ENCODE data around the gene CCNG2. TPM values are rescaled to one million over a fixed set of nuclear protein-coding genes. Genes with fewer than 3 reads are reported as not detected.

CCNG2 gene
- total and polyA plus RNA-seq, 9 of the 15 experiments (the other 6 are each of a cell fraction or from before 2014, with no cell fraction given) = 0.49 to 6.6 (median 2.9) TPM

- TF ChIP-seq ERF (CRISPR knock-in tag; IDR thresholded peaks at IDR 0.05) (no peak), NR4A1 (CRISPR knock-in tag; IDR thresholded peaks at IDR 0.05) (no peak), NR4A1 (tag; IDR thresholded peaks at IDR 0.05) (0 out of 2 replicates have a peak, but pooled peaks have one; percentile 47), ZNF224 (CRISPR knock-in tag; IDR thresholded peaks at IDR 0.05) (no peak), ETV1 (tag; conservative IDR thresholded peaks at IDR 0.05; ENCODE audit: low read depth) (0 out of 2 replicates have a peak, but pooled peaks have one; percentile 25), SMARCE1 (IDR thresholded peaks at IDR 0.05) (peak; percentile 74; the same call in 1 of the 2 replicates), RBM25 (IDR thresholded peaks at IDR 0.05; ENCODE audit: low read depth, low read length, severe bottlenecking) (no peak), GATA2 (CRISPR knock-in tag; IDR thresholded peaks at IDR 0.05) (peak; percentile 50), NRF1 (conservative IDR thresholded peaks at IDR 0.05 in 1 of 2, IDR thresholded peaks at IDR 0.05 in 1 of 2) (no peak), ATF7 (IDR thresholded peaks at IDR 0.05) (0 out of 2 replicates have a peak, but pooled peaks have one; percentile 10), HCFC1 (IDR thresholded peaks at IDR 0.05; ENCODE audit: low read depth, low read length) (no peak), HDAC1 (IDR thresholded peaks at IDR 0.05) (no peak)
- TF ChIP-seq, protein P1, sequence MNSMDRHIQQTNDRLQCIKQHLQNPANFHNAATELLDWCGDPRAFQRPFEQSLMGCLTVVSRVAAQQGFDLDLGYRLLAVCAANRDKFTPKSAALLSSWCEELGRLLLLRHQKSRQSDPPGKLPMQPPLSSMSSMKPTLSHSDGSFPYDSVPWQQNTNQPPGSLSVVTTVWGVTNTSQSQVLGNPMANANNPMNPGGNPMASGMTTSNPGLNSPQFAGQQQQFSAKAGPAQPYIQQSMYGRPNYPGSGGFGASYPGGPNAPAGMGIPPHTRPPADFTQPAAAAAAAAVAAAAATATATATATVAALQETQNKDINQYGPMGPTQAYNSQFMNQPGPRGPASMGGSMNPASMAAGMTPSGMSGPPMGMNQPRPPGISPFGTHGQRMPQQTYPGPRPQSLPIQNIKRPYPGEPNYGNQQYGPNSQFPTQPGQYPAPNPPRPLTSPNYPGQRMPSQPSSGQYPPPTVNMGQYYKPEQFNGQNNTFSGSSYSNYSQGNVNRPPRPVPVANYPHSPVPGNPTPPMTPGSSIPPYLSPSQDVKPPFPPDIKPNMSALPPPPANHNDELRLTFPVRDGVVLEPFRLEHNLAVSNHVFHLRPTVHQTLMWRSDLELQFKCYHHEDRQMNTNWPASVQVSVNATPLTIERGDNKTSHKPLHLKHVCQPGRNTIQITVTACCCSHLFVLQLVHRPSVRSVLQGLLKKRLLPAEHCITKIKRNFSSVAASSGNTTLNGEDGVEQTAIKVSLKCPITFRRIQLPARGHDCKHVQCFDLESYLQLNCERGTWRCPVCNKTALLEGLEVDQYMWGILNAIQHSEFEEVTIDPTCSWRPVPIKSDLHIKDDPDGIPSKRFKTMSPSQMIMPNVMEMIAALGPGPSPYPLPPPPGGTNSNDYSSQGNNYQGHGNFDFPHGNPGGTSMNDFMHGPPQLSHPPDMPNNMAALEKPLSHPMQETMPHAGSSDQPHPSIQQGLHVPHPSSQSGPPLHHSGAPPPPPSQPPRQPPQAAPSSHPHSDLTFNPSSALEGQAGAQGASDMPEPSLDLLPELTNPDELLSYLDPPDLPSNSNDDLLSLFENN (IDR thresholded peaks at IDR 0.05; ENCODE audit: low read depth in 2 of 2, low read length in 2 of 2) = no peak
- TF ChIP-seq, protein P2, sequence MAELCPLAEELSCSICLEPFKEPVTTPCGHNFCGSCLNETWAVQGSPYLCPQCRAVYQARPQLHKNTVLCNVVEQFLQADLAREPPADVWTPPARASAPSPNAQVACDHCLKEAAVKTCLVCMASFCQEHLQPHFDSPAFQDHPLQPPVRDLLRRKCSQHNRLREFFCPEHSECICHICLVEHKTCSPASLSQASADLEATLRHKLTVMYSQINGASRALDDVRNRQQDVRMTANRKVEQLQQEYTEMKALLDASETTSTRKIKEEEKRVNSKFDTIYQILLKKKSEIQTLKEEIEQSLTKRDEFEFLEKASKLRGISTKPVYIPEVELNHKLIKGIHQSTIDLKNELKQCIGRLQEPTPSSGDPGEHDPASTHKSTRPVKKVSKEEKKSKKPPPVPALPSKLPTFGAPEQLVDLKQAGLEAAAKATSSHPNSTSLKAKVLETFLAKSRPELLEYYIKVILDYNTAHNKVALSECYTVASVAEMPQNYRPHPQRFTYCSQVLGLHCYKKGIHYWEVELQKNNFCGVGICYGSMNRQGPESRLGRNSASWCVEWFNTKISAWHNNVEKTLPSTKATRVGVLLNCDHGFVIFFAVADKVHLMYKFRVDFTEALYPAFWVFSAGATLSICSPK (IDR thresholded peaks at IDR 0.05; ENCODE audit: borderline replicate concordance) = no peak
- TF ChIP-seq, protein P3, sequence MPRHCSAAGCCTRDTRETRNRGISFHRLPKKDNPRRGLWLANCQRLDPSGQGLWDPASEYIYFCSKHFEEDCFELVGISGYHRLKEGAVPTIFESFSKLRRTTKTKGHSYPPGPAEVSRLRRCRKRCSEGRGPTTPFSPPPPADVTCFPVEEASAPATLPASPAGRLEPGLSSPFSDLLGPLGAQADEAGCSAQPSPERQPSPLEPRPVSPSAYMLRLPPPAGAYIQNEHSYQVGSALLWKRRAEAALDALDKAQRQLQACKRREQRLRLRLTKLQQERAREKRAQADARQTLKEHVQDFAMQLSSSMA (CRISPR knock-in tag; IDR thresholded peaks at IDR 0.05) = no peak
- TF ChIP-seq, protein P4, sequence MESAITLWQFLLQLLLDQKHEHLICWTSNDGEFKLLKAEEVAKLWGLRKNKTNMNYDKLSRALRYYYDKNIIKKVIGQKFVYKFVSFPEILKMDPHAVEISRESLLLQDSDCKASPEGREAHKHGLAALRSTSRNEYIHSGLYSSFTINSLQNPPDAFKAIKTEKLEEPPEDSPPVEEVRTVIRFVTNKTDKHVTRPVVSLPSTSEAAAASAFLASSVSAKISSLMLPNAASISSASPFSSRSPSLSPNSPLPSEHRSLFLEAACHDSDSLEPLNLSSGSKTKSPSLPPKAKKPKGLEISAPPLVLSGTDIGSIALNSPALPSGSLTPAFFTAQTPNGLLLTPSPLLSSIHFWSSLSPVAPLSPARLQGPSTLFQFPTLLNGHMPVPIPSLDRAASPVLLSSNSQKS (CRISPR knock-in tag; IDR thresholded peaks at IDR 0.05) = no peak
- TF ChIP-seq, protein P5, sequence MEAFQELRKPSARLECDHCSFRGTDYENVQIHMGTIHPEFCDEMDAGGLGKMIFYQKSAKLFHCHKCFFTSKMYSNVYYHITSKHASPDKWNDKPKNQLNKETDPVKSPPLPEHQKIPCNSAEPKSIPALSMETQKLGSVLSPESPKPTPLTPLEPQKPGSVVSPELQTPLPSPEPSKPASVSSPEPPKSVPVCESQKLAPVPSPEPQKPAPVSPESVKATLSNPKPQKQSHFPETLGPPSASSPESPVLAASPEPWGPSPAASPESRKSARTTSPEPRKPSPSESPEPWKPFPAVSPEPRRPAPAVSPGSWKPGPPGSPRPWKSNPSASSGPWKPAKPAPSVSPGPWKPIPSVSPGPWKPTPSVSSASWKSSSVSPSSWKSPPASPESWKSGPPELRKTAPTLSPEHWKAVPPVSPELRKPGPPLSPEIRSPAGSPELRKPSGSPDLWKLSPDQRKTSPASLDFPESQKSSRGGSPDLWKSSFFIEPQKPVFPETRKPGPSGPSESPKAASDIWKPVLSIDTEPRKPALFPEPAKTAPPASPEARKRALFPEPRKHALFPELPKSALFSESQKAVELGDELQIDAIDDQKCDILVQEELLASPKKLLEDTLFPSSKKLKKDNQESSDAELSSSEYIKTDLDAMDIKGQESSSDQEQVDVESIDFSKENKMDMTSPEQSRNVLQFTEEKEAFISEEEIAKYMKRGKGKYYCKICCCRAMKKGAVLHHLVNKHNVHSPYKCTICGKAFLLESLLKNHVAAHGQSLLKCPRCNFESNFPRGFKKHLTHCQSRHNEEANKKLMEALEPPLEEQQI (IDR thresholded peaks at IDR 0.05) = no peak
Observed at GRCh38 chr4:77146186-77147078, 10.6 kb upstream of the CCNG2 start (continued).
